Globus pallidus (tissue), 1 donor: ENCODE results near the gene ALOX15B.

ENCODE experiments used
- DNase-seq: peaks from one replicate; pipeline ENCODE4 v3.0.0-alpha.2; 2015; ENCODE audit warnings: low spot score

The ALOX15B gene

DNA sequence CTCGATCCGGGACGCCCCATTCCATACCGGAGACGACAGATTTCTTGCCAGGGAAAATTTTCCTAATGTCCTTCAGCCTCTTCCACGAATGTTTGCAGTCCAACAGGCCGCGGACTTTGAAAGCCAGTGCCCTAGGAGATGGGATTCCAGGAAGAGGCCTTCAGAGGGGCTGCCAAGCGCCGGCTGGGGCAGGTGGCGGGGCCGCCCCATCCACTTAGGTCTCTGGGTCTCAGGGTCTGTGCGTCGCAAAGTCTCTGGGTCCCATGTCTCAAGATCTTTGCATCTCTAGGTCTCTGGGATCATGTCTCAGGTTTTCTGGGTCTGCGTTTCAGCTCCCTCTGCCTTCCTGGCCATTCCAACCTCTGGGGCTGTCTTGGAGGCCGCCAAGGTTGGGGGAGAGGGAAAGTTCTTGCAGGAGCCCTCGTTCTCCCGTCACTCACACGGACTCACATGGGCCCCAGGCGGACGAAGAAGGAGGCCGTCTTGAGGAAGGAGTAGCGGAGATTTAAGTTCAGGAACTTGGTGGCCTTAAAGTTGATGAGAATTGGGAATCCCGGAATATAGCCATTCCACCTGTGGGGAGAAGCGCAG lies 41.4 kb downstream of the ALOX15B start:
- DNase-seq = no peak

DNA sequence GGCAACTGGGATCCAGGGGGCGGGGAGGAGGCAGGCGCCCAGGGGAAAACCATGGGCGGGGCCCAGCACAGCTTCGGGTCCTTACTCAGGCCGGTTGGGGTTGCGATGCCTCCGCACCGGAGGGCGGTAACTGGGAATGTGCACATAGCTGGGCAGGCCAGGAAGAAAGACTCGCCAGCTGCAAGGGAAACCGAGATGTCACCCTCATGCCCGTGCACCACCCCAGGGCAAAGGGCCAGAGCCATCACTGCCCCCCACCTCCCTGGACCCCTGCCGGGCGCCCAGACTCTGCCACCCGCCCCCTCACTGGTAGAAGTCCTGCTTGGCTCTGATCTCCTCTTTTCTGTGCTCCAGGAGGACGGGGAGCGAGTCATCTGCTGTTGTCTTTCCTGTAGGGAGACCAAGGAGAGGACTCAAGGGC lies 42.0 kb downstream of the ALOX15B start:
- DNase-seq = no peak

DNA sequence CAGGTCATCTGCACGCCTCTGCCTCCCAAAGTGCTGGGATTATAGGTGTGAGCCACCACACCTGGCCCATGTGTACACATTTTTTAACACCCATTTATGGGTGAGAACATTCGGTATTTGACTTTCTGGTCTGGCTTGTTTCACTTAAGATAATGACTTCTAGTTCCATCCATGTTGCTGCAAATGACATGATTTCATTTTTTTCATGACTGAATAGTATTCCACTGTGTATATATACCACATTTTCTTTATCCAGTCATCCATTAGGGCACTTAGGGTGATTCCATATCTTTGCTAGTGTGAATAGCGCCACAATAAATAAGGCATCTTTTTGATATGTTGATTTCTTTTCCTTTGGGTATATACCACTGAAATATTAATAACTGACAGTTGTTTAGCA lies 43.0 kb downstream of the ALOX15B start:
- no peak for DNase-seq

DNA sequence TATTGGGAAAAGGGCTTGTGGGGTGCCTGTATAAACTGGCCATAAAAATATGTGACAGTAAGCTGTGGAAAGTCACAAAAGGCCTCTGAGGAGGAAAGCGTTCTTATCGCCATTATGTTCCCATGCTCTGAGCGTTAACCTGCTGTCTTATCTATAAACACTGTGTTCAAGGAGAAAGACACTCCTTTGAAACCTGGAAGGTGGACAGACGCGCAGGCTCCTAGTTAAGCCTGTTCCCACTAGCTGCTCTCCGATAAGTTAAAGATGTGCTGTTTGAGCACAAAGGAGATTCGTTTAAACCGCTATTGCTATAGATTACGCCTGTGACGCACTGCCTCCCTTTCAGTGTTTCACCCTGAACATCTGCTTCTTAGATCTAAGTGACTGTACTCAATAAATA lies 43.4 kb downstream of the ALOX15B start:
- DNase-seq = no peak

DNA sequence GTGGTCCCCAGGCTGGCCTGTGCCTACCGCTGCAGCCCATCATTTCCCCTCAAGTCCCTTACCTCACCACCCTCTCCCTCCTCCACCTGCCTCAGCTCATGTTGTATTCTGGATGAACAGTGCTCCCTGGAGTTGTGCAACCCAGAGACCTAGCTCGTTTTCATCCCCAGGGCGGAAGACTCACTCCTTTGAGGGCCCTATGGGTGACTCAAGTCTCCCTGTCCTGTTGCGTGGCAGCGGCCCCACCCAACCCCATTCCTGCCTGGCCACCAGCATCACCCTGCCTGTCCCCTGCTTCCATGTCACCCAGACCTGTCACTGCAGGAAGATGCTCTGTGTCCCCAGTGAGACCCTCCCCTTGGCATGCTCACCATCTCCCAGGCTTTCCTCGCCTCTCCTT lies 45.4 kb downstream of the ALOX15B start:
- no peak for DNase-seq

DNA sequence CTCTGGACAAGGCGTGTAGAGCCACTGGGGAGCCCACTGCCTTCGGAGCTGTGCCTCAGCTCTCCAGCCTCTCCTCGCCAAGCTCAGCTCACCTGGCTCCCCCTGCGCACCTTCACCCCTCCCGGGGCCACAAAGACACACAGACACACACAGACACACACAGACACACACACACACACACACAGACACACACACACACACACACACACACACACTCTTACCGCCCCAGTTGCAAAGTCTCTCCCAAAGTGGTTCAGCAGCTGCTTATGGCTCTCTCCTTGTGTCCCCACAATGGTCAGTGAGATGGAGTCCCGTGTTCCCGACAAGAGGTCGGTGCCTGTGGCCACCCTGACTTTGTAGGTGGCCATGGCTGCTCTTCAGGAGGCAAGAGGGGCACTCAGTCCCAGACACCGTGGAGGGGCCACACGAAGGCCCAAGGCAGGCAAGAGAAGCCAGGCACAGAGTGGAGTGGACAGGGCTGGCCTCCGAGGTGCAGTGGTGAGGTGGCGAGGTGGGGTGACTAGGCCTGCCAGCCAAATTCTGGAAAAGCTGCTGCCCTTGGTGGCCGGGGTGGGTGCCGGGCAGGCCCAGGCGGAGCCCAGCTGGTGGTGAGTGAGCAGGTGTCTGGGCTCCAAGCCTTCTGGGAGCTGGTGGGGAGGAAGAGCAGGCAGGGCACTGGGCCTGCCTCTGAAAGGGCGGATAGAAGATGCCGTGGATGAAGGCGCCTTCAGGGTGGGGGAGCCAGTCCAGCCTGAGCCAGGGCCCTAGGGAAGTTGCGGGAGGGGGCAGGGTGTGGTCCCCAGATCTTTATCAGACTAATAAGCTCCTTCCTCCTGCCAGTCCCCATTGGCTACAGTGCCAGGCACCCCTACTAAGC lies 48.5 kb downstream of the ALOX15B start, which contains the start of gene ALOX12B:
ALOX12B (minus strand) TSS at position 642 of the 877 bp plus-strand sequence; CDS start at position 368, 274 bp downstream.
- no peak for DNase-seq

DNA sequence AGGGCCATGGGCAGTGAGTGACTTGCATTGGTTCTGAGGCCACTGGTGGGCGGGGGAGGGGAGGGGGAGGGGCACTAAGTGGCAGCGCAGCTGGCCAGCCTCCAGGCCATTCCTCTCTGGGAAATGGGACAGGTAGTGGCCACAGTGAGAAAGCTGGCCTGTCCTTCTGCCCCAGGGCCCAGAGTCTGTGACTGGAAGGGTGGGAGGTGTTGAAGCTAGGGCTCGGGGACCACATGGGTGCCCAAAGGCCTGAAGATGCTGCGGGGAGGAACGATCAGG lies 49.0 kb downstream of the ALOX15B start:
- DNase-seq = no peak

DNA sequence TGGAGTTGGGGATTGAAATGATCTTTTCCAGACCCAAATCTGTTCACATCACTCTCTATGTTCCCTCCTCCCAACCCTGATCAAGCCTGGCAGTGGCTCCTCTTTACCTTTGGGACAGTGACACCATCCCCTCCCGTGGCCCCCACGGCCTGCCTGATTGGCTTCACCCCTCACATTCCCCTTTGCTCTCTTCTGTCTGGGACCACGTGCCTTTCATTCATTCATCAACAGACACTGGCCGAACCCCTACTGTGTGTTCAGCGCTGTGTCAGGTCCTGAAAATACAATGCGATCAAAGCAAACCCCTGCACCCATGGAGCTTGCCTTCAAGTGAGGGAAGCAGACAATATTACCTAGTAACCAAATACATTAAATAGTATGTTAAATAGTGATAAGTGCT lies 50.9 kb downstream of the ALOX15B start:
- DNase-seq = no peak

DNA sequence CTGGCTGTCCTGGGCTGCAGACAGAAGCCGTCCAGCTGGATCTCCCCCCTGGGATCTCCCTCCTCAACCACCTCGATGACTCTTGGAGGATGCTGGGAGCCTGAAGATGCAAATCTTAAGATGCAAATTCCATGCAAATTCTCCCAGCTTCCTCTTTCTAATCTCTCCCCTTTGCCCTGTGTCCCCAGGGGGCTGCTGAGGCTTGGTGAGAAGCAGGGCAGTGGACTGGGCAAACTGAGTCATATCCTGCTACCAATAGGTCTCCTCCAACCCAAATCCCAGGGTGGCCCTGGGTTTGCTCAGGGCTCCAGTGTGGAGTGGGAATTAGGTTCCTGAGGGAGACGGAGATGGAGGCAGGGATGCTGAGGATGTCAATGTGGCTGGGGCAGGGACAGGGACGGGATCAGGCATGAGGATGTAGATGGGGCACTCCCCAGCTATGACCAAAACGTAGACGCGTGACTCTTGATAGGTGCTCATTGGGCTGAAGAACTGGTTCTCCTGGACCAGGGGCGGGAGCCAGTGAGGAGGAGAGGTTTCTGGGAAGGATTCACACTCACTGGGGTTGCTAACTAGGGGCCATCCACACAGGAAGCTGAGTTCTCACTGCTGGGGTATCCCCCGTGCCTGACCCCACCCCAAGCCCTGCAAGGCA lies 52.3 kb downstream of the ALOX15B start:
- no peak for DNase-seq

DNA sequence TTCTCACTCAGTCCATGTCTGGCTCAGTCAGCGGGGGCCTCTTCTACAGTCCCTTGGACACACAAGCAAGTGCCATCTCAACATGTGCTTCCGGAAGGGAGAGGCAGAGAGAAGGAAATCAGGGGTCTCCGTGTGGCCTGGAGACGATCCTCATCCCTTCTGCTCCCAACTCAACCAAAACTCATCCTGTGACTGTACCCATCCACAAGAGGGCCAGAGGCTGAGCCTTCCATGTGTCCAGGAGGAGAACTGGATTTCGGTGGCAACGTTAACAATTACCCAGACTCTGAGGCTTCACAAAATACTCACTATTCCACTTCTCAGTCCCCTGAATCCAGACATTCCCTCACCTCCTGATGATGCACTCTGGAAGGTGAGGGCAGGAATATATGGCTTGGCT lies 56.5 kb downstream of the ALOX15B start:
- no peak for DNase-seq

DNA sequence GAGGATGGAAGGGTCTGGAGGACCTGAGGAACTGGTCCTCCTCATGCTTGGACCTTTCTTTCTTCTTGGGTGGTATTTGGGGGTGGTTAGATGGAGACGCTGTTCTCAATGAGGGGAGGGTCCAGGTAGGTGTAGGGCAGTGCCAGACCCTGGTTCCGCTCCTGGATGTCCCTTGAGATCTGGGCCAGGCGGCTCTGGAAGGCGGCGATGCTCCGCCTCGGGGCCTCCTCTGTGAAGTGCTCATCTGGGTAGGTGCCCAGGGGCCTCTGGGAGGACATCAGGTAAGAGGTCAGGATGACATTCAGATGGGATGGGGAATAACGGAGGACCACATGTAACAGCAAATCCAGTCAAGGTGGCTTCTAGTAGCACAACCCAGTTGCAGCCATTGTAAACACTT lies 57.7 kb downstream of the ALOX15B start:
- no peak for DNase-seq
